IPS DF 6.9 (cell line): ENCODE data around the gene NINL.

Source experiments
- DNase-seq: peaks from one replicate; pipeline ENCODE4 v3.0.0-alpha.2; 2013; ENCODE audit warnings: low read depth, low spot score
- H3K27ac ChIP-seq: one replicate; pipeline ENCODE4 v1.5.1; 2013; ENCODE audit warnings: low read length, control low read depth
- H3K27me3 ChIP-seq: 2 replicates; pipeline ENCODE4 v1.6.1; 2013; ENCODE audit warnings: mild to moderate bottlenecking, low read length; ENCODE audit not compliant: control insufficient read depth, insufficient read depth
- H3K36me3 ChIP-seq: 2 replicates; pipeline ENCODE4 v1.6.1; 2013; ENCODE audit warnings: low read length; ENCODE audit not compliant: control insufficient read depth, insufficient read depth
- H3K4me1 ChIP-seq: 2 replicates; pipeline ENCODE4 v1.6.1; 2013; ENCODE audit warnings: low read length; ENCODE audit not compliant: control insufficient read depth, insufficient read depth
- H3K4me3 ChIP-seq: 2 replicates; pipeline ENCODE4 v1.5.1; 2013; ENCODE audit warnings: mild to moderate bottlenecking, low read length
- H3K9me3 ChIP-seq: 2 replicates; pipeline ENCODE4 v1.6.1; 2013; ENCODE audit warnings: low read length, inconsistent platforms; ENCODE audit not compliant: control insufficient read depth, insufficient read depth
- whole genome bisulfite sequencing: extraction: QIAGEN DNeasy Blood & Tissue Kit; methylation state at CpG from one replicate; pipeline ENCODE4 v1.1.7; 2013; ENCODE audit warnings: mixed read lengths, missing lambda C conversion rate; ENCODE audit not compliant: insufficient read length, insufficient coverage; 5-methylcytosine and 5-hydroxymethylcytosine counted together

The NINL gene

DNA sequence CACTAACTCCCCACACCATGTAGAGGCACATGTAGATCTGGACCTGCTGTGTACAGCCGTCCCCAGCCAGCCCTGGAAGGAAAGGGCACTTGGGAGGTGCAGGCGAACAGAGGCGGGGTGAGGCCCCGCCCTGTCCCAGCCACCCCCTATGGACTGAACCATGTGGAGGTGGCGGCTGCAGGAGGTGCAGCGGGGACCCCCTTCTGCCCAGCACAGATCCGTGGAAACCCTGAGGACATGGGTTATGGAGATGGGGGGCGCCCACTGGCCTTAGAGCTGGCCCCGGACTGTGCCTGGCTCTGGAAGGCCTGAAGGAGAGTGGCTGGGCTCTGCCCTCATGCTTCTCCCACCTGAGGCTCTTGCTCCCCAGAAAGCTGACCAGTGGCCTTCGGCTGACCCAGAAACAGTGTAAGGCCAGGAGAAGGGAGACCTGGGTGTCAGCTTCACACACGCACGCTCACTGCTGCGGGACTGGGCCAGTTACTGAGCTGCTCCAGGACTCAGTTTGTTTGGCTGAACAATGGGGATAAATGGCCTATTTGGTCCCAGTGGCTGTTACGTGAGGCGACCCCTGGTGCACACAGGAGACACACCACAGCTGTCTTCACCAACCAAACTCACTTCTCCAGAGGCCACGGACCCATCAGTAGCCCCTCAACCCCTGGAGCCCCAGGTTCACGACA is 90.7 kb downstream of the NINL start:
- no peak overlapping the region for H3K27ac ChIP-seq
- DNase-seq: no peak
- H3K27me3 ChIP-seq: no peaks in the 10 kb centered on the region
- peaks cover 7% of the 10 kb centered on the region for H3K4me1 ChIP-seq
- H3K36me3 ChIP-seq: peaks cover 10% of the 10 kb centered on the region; the same call in 1 of the 2 replicates
- no CpG with 5 or more reads among the region's 17 CpGs for WGBS
- no peak overlapping the region for H3K4me3 ChIP-seq
- H3K9me3 ChIP-seq: no peaks in the 10 kb centered on the region

DNA sequence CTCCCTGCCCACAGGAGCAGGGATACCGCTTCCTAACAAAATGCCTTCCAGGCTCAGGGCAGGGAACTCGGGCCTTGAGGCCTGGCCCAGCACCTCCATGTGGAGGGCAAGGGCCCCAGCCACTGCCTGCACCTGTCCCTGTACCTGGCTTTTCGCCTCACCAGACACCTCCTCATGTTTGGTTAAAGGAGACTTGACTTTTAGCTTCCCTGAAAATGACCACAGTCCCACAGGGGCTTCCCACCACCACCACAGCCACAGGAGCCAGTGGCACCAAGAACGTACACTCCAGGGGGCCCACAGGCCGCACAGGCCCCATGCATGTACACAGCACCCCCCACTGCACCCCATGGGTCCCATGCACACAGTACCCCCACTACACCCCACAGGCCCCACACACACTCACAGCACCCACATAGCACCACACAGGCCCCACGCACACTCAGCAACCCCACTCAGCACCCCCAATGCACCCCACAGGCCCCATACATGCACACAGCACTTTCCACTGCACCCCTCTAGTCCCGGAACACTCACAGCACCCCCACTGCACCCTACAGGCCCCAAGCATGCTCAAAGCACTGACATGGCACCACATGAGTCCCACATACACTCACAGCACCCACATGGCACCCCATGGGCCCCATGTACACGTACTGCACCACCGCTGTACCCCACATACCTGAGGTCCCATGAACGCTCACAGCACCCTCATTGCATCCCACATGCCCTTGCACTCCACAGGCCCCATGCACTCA is 91.4 kb downstream of the NINL start:
- peaks cover 7% of the 10 kb centered on the region for H3K4me1 ChIP-seq
- no peaks in the 10 kb centered on the region for H3K9me3 ChIP-seq
- no CpG with 5 or more reads among the region's 10 CpGs for WGBS
- DNase-seq: no peak
- no peaks in the 10 kb centered on the region for H3K27me3 ChIP-seq
- H3K4me3 ChIP-seq: no peak overlapping the region
- peaks cover 13% of the 10 kb centered on the region; the same call in 1 of the 2 replicates for H3K36me3 ChIP-seq
- H3K27ac ChIP-seq: no peak overlapping the region

GRCh38 chr20:25493137-25493536 is 92.2 kb downstream of the NINL start:
- WGBS: no CpG with 5 or more reads among the region's 10 CpGs
- no peaks in the 10 kb centered on the region for H3K27me3 ChIP-seq

GRCh38 chr20:25491446-25492038 is 93.8 kb downstream of the NINL start:
- no CpG with 5 or more reads among the region's 12 CpGs for WGBS
- peaks cover 7% of the 10 kb centered on the region for H3K4me1 ChIP-seq

More at GRCh38 chr20:25493137-25493536, 92.2 kb downstream of the NINL start:
- Histone ChIP-seq H3K36me3 (peaks cover 14% of the 10 kb centered on the region; the same call in 1 of the 2 replicates), H3K4me3 (no peak overlapping the region), H3K27ac (no peak overlapping the region), H3K4me1 (peaks cover 7% of the 10 kb centered on the region), H3K9me3 (no peaks in the 10 kb centered on the region)
- no peak for DNase-seq

DNA sequence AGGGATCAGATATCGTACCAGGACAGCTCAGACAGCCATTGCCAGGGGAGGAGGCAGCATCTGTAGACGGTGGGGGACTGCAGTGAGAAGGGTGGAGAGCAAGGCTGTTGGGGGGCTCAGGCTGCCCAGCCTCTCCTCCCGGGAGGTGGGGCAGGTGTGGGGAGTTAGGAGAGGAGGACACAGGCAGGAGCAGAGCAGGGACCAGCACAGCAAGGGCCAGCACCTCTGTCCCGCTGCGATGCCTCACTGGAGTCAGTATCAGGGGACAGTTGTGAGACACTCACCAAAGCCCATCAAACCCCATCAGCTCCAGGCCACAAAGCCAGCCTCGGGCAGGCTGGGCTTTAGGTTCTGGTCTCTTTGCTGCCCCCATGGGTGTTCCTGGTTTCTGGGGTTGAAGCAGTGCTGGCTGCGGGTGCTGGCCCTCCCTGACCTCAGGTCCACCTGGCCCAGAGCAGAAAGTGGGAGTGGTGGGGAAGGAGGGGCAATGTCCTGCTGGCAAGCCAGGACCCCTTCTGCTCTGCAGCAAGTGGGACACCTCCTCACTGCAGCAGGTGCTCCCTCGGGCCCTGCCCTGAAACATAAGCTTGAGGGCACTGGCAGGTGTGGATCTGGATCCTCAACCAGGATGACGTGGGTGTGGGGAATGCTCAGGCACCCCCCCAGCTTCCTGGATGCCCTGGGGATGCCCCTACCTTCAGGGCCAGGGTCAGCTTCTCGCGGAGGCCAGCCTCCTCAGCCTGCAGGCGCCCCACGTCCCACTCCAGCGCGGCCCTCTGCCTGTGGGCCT is 94.5 kb downstream of the NINL start:
- peaks cover 16% of the 10 kb centered on the region for H3K36me3 ChIP-seq
- no peaks in the 10 kb centered on the region for H3K27me3 ChIP-seq
- no peaks in the 10 kb centered on the region for H3K9me3 ChIP-seq
- H3K4me3 ChIP-seq: no peak overlapping the region
- DNase-seq: no peak
- H3K27ac ChIP-seq: no peak overlapping the region
- peaks cover 9% of the 10 kb centered on the region for H3K4me1 ChIP-seq
- WGBS: no CpG with 5 or more reads among the region's 15 CpGs

More at GRCh38 chr20:25491446-25492038, 93.8 kb downstream of the NINL start:
- H3K4me3 ChIP-seq: no peak overlapping the region
- H3K27me3 ChIP-seq: no peaks in the 10 kb centered on the region
- DNase-seq: no peak
- H3K36me3 ChIP-seq: peaks cover 16% of the 10 kb centered on the region
- H3K27ac ChIP-seq: no peak overlapping the region
- no peaks in the 10 kb centered on the region for H3K9me3 ChIP-seq

GRCh38 chr20:25489221-25489871 is 96.0 kb downstream of the NINL start:
- Histone ChIP-seq H3K4me3 (no peak overlapping the region), H3K27me3 (no peaks in the 10 kb centered on the region), H3K9me3 (no peaks in the 10 kb centered on the region), H3K36me3 (peaks cover 16% of the 10 kb centered on the region), H3K4me1 (peaks cover 9% of the 10 kb centered on the region), H3K27ac (no peak overlapping the region)
- no peak for DNase-seq
- no CpG with 5 or more reads among the region's 15 CpGs for WGBS

GRCh38 chr20:25487975-25488374 is 97.4 kb downstream of the NINL start:
- WGBS: no CpG with 5 or more reads among the region's 11 CpGs
- Histone ChIP-seq H3K4me3 (no peak overlapping the region), H3K27me3 (no peaks in the 10 kb centered on the region), H3K9me3 (no peaks in the 10 kb centered on the region), H3K36me3 (peaks cover 19% of the 10 kb centered on the region), H3K4me1 (peaks cover 9% of the 10 kb centered on the region), H3K27ac (no peak overlapping the region)
- DNase-seq: no peak

- no CpG with 5 or more reads among the region's 2 CpGs for WGBS
- H3K4me1 ChIP-seq: peaks cover 9% of the 10 kb centered on the region
Observed at GRCh38 chr20:25487306-25487705, 98.0 kb downstream of the NINL start.

GRCh38 chr20:25486377-25486776 is 99.0 kb downstream of the NINL start:
- Histone ChIP-seq H3K36me3 (peaks cover 19% of the 10 kb centered on the region), H3K4me3 (no peak overlapping the region), H3K9me3 (no peaks in the 10 kb centered on the region), H3K4me1 (peaks cover 9% of the 10 kb centered on the region), H3K27me3 (no peaks in the 10 kb centered on the region), H3K27ac (no peak overlapping the region)
- no CpG with 5 or more reads among the region's 9 CpGs for WGBS
- no peak for DNase-seq

More at GRCh38 chr20:25487306-25487705, 98.0 kb downstream of the NINL start:
- Histone ChIP-seq H3K27me3 (no peaks in the 10 kb centered on the region), H3K9me3 (no peaks in the 10 kb centered on the region), H3K4me3 (no peak overlapping the region), H3K36me3 (peaks cover 19% of the 10 kb centered on the region), H3K27ac (no peak overlapping the region)
- DNase-seq: no peak
